ENCODE measurements around the gene RALA.
A peak's percentile ranks its signal among the peaks of the same experiment; 100 is the strongest.
"Not testable (repeated sequence)": the region's sequence is repeated elsewhere in the genome, so short reads cannot be mapped to it uniquely, and the experiment has no call there.

The RALA gene

DNA sequence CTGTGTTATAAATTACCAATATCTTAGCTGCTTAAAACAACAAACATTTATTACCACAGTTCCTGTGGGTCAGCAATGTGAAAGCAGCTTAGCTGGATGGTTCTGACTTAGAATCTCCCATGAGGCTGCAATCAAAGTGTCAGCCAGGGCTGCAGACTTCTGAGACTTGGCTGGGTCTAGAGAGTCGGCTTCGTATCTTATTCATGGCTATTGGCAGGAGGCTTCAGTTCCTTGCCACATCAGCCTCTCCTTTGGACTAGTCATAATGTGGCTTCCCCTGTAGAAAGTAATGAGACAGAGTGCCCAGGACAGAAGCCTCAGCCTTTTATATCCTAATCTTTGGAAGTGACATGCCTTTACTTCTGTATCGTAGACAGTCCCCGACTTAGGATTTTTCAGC lies 27.3 kb downstream of the RALA start:
- DNase-seq = no peak

DNA sequence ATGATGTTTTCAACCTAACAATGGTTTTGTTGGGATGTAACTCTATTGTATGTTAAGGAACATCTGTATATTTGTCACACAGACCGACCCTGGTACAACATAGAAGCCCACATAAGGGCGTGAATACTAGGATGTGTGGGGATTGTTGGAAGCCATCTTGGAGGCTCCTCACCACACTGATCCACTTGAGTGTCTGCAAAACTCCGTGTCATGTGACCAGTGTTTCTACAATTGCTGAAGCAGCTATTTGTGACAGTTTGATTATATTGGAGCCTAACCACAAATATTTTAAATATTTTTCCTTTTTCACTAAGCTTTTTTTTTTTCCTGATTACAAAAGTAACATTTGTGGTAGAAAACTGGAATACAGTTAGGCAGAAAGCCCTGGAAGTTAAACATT lies 27.9 kb downstream of the RALA start:
- DNase-seq = no peak

DNA sequence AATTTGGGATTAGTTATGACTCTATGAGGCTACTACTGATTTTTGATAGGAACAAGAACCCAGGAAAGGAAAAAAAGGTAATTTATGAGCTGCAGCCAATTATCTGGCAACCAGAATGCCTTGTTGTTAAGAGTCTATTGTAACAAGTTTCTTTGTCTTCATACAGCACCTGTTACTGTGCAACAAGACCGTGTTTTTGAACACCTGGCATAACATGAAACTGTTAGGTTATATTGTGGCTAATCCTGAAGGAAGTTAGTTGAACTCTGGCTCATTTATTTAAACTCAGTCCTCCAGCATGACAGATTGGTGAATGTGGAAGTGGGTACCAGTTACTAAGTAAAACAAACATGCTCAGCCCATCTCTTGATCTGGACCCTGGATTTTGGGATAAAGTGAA lies 33.0 kb downstream of the RALA start:
- DNase-seq = no peak

DNA sequence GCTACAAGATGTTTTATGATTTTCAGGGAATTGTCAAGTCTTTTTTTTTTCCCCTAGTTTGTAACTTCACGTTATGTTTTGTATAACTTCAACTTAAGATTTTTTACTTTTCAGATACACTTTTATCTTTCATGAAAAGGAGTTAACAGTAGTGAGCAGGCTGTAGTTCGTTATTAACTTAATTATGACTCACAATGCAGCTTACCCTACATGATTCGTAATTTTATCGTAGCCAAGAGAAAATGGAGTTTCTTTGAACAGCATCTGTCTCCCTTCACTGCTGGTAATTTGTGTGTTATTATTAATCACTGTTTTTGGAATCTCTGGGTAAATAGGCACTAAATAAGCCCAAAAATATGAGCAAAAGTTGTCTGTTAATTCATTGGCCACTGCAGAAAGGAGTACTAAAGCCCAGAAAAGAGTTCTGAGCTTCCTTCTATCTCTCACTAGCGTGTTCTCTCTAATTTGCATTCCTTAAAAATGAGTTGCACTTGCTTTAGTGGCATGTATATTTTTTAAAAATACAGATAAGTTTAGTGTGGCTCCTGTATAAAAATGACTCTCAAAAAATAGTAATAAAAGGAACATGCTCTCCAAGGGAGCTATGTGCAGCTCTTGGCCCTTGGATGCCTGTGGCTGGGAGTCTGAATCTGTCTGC lies 36.1 kb downstream of the RALA start:
- no peak for DNase-seq

DNA sequence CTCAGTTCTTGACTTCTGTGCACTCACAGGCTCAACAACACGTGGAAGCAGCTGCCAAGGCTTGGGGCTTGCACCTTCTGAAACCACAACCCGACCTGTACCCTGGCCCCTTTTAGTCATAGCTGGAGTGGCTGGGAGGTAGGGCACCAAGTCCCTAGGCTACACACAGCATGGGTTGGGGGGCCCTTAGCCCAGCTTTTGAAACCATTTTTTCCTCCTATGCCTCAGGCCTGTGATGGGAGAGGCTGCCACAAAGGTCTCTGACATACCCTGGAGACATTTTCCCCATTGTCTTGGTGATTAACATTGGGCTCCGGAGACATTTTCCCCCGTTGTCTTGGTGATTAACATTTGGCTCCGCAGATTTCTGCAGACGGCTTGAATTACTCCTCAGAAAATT lies 38.6 kb downstream of the RALA start:
- DNase-seq = no peak

DNA sequence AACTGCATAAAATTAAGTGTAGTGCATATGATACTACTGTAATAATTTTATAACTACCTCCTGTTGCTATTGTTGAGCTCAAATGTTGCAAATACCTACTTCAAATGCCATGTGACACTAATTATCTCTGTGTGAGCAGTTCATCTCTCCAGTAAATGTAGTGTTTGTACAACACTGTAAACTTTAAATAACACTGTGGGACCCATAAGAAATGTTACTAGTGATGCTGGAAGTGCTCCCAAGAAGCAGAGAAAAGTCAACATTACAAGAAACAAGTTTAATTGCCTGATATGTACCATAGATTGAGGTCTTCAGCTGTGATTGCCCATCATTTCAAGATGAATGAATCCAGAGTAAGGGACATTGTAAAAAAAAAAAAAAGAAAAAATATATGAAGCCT lies 39.9 kb downstream of the RALA start:
- DNase-seq = no peak

DNA sequence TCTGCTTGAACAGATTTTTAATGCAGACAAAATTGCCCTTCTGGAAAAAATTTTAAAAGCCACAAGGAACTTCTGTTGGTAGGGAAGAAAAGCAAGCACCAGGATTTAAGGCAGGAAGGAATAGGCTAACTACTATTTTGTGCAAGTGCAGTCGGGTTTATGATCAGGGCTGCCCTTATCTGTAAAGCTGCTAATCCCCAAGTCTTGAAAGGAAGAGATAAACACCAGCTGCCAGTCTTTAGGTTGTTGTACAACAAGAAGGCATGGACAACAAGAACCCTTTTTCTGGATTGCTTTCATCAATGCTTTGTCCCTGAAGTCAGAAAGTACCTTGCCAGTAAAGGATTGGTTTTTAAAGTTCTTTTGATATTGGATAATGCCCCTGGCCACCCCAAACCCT lies 40.7 kb downstream of the RALA start:
- DNase-seq = peak; percentile 45

DNA sequence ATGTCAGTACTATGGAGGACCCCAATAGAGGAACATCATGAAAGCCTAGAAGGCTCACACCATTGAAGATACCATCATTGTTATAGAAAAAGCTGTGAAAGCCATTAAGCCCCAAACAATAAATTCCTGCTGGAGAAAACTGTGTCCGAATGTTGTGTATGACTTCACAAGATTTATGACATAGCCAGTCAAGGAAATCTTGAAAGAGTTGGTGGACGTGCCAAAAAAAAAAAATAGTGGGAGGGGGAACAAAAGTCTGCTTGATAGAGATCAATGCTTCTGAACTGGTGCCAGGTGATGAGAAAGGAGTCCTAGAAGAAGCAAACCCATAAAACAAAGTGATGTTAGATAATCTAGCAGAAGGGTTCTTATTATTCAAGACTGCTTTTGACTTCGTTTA lies 41.2 kb downstream of the RALA start:
- no peak for DNase-seq

DNA sequence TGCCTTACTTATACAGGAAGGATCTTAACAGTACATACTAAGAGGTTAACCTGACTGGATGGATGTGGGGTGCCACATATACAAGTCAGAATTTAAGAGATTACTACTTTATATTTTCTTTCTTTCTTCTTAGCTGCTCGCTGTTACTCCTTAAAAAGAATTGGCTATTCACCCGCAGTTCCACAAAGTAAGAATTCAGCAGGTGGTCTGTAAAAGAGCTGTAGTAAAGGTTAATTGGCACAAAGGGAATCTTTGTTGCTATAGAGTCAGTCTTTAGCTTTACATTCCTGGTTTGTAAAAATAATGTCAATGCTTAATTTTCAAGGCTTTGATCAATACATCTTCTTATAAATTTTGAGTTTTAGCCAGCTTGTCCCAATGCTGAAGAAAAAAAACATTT lies 43.2 kb downstream of the RALA start:
- DNase-seq = no peak

DNA sequence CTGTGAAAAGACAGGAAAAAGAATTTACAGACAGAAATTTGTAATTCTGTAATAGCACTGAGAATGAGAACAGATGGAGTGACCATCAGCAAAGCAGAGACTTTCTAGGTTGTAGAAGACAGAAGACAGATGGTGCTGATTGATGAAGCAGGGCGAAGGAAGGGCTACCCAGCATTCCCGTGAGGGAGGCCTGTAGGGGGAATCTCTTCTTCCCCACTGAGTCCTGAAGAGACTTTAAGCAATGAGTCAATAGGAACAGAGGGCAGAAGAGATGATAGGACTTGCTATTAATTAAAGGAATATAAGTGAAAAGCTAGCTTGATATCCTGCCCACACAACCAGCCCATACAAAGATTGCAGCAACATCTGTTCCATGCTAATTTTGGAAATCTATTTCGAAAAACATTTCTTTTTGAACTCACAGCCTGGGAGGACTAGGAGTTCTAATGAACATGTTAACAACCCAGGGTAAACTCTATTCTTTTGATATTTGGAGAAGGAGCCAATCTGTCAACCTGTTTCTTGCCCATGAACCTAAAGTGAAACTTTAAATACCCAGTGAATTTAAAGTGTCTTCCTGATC lies 44.1 kb downstream of the RALA start:
- DNase-seq = no peak

DNA sequence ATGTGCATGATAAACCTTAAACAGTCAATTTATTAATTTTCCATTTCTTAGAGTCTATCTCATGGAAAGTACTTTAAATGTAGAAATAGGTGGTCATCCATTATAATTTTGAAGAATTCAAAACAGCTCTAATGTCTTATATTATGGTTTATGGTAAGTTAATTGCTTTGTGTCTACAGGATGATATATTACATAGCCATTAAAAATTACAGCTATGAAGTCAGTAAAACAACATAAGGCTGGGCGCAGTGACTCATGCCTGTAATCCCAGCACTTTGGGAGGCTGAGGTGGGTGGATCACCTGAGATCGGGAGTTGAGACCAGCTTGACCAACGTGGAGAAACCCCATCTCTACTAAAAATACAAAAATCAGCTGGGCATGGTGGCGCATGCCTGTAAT lies 44.9 kb downstream of the RALA start:
- DNase-seq = not testable (repeated sequence)

DNA sequence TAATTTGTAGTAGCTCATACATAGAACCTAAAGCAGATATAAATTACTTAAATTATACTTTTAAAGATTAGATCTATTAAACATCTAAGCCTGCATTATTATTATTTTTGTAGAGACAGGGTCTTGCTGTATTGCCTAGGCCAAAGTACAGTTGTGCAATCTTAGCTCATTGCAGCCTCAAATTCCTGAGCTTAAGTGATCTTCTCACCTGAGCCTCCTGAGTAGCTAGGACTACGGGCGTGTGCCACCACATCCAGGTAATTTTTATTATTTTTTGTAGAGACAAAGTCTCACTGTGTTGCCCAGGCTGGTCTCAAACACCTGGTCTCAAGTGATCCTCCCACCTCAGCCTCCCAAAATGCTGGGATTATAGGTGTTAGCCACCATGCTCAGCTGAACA lies 46.7 kb downstream of the RALA start:
- no peak for DNase-seq

DNA sequence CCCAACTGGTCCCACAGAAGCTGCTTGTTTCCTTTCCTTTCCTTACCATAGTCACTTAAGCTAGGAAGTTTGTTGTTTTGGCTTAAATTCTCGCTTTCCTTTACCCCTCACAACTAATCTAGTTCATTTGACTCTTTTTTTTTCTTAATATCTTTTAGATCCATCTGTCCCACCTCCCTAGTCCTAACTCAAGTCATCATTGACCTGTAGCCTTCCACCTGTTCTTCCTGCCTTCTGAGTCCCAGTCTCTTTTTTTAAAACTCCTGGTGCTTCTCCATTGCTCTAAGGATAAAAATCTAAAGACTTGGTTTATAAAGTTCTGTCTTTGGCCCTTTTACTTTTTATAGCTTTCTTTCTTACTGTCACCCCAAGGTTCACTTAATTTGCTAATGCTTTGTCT lies 47.6 kb downstream of the RALA start:
- no peak for DNase-seq

DNA sequence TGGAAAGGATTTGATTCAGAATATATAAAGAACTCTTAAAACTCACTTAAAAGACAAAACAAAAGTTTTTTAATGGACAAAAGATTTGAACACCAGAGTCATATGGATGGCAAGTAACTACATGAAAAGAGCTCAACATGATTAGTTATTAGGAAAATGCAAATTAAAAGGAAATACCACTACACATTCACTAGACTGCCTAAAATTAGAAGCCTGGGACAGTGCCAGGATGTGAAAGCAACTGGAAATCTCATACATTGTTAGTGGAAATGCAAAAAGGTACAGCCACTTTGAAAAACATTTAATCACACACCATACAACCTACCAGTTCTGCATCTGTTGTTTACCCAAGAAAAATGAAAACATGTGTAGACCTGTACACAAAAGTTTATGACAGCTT lies 48.8 kb downstream of the RALA start:
- no peak for DNase-seq

DNA sequence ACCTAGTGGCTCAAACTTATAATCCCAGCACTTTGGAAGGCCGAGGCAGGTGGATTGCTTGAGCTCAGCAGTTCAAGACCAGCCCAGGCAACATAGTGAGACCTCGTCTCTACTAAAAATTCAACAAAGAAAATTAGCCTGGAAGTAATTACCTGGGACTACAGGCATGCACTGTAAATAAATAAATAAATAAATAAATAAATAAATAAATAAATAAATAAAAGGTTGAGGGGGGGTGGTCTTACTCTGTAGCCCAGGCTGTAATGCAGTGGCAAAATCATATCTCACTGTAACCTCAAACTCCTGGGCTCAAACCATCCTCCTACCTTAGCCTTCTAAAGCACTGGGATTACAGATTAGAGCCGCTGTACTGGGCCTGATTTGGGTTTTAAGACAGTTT lies 50.5 kb downstream of the RALA start:
- DNase-seq = no peak

DNA sequence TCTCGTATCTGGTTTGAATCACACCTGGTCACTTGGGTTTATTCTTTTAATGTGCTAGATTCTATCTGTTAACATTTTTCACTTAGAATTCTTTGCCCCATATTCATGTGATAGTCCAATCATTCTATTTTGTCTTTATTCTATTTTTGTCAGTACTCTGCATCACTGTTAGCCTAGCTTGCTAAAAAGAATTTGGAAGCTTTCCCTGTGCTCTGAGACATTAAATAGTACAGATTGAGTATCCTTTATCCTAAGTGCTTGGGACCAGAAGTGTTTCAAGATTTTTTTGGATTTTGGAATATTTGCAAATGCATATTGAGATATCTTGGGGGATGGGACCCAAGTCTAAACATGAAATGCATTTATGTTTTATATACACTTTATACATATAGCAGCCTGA lies 51.0 kb downstream of the RALA start:
- DNase-seq = no peak

DNA sequence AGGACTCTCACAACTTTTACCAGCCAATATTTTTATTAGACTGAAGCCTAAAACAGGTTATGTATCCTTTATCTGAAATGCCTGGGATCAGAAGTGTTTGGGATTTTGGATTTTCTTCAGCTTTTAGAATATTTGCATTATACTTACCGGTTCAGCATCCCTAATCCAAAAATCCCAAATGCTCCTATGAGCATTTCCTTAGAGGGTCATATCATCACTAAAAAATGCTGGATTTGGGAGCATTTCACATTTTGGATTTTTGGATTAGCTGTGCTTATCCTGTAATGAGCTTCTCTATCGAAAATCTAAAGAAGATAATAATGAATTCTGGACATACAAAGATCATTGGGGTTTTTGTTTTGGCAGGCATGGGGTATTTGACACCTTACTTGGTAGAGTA lies 53.0 kb downstream of the RALA start:
- DNase-seq = no peak

DNA sequence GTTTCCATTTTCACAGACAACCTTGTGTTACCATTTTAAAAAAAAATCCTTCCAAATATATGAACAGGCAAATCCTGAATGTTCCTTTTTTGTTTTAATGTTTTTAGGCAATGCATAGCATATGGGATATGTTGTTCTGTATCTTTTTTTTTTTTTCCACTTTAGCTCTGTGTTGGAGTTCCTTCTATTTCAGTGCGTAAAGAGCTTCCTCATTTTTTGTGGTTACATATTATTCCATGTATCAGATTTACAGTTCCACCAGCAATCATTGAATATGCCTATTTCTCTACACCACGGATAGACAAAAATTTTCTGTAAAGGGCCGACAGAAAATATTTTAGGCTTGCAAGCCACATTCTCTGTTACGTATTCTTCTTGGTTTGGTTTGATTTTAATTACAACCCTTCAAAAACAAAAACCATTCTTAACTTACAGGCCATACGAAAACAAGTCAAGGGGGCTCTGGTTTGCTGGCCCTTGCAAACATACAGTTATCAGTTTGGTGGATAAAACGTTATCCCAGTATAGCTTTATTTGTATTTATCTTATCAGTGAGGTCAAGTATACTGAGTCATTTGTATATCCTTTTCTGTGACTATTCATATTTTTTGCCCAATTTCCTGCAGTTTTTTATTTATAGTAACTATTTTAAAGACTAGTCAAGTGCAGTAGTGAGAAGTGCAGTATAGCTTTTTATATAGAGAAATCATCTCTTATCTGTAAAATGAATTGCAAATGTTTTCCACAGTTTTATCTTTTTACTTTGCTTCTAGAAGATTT lies 55.7 kb downstream of the RALA start:
- DNase-seq = no peak

DNA sequence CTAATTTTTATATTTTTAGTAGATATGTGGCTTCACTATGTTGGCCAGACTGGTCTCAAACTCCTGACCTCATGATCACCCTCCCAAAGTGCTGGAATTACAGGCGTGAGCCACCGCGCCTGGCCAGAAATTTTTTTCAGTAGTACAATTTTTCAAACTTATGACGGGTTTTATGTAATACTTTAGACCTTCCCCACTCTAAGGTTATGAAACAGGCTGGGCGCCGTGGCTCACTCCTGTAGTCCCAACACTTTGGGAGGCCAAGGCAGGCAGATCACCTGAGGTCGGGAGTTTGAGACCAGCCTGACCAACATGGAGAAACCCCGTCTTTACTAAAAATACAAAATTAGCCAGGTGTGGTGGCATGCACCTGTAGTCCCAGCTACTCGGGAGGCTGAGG lies 56.5 kb downstream of the RALA start:
- not testable (repeated sequence) for DNase-seq

DNA sequence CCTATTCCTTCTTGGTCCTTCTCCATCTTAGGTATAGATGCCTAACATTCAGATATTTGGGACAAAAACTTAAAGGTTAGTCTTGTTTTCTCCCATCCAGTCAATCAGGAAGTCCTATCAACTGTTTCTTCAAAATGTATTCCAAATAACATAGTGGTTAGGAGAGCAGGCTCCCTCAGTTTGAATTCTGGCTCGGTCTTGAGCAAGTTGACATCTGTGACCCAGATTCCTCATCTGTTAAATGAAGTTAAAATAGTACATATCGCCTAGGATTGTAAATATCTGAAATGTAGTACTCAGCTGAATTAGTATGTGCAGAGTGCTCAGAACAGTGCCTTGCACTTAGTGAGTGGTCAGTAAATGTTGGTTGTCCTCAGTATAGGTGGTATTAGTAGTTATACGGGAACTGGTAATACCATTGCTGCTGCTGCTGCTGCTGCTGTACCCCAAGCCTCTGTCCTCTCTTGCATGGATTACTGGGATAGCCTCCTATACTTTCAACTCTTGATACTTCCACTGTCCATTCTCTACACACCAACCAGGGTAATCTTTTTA lies 58.6 kb downstream of the RALA start:
- DNase-seq = no peak

DNA sequence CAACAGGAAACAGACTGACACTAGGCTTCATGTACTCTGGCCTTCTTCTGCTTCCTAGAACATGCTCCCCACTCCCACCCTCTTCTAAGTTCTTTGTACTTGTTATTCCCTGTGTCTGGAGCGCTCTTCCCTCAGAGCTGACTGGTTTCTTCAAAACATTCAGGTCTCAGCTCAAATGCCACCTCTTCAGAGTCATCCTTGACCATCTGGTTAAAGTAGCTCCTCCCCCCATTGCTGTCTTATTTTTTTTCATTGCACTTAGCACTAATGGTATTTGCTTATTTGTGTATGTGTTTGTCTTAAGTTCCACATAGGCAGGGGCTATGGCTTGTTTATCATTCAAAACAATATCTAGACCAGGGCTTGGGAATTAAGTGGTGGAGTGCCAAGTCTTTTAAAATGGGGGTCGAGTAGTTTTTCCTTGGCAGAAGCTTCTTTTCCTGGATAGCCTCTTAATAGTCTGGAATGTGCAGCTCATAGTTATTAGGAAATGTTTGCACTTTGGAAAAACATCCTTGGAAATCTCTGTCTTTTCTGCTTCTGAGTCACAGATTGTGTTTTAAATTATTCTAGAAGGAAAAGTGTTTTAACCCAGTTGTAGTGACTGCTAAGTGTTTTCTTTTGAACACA lies 60.0 kb downstream of the RALA start:
- no peak for DNase-seq

DNA sequence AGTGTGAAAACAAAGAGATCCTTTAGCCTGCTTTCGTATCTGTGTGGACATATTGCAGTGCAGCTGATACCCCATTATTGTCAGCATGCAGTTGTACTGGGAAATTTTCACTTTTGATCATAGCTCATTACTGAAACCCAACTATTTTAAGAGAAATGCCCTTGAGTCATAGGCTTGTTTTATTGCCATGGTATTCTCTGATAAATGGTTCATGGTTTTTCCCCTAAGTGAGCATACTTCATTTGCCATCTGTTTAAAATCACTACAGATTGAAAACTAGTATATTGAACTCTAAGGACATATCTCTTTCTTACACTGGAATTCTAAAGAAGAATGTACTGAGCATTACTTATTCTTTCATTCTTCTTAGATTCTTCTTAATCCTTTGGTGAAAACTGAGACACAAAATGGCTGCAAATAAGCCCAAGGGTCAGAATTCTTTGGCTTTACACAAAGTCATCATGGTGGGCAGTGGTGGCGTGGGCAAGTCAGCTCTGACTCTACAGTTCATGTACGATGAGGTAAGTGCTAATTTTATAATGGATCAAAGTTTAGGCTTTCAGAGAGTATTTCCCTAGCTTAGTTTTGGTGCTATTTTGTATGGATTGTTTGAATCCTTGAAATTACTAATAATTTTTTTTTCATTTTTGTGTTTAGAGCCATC lies 63.0 kb downstream of the RALA start:
- DNase-seq = no peak

Data from hematopoietic multipotent progenitor cell treated with erythropoietin and hydrocortisone succinate and interleukin-3 and kit ligand, for 6 days (in vitro differentiated cells).